Nephron progenitor cell (in vitro differentiated cells): ENCODE measurements around the gene C9orf72.
"Not testable (repeated sequence)": the region's sequence is repeated elsewhere in the genome, so short reads cannot be mapped to it uniquely, and the experiment has no call there.

Experiments
- DNase-seq: peaks from one replicate; pipeline ENCODE4 v3.0.0; 2021
- H3K27ac Mint-ChIP-seq: 2 replicates; pipeline ENCODE4 v1.8.0; 2021; ENCODE audit warnings: mild to moderate bottlenecking, moderate library complexity, mixed read lengths
- H3K27me3 Mint-ChIP-seq: 2 replicates; pipeline ENCODE4 v1.8.0; 2021; ENCODE audit warnings: mild to moderate bottlenecking, low read depth, mixed read lengths; ENCODE audit not compliant: poor library complexity
- H3K36me3 Mint-ChIP-seq: 2 replicates; pipeline ENCODE4 v1.8.0; 2021; ENCODE audit warnings: low read depth, mixed read lengths
- H3K4me1 Mint-ChIP-seq: 2 replicates; pipeline ENCODE4 v1.8.0; 2021; ENCODE audit warnings: mixed read lengths
- H3K4me3 Mint-ChIP-seq: 2 replicates; pipeline ENCODE4 v1.8.0; 2021; ENCODE audit warnings: mild to moderate bottlenecking, moderate library complexity, mixed read lengths
- H3K9me3 Mint-ChIP-seq: 2 replicates; pipeline ENCODE4 v1.8.0; 2021; ENCODE audit warnings: mild to moderate bottlenecking, moderate library complexity, mixed read lengths
- CTCF ChIP-seq: fragments of 200-600 bp; sonication (generic); IDR thresholded peaks from 2 replicates; pipeline ENCODE4 v1.5.0; 2021; ENCODE audit warnings: antibody characterized with exemption

Gene C9orf72

GRCh38 chr9:27511771-27512170 lies 61.5 kb downstream of the C9orf72 start:
- H3K4me3 Mint-ChIP-seq: no peak overlapping the region
- H3K9me3 Mint-ChIP-seq: peaks cover 7% of the 10 kb centered on the region
- H3K36me3 Mint-ChIP-seq: peaks cover 43% of the 10 kb centered on the region
- no peak overlapping the region for H3K27ac Mint-ChIP-seq
- TF ChIP-seq CTCF: no peak
- H3K4me1 Mint-ChIP-seq: no peaks in the 10 kb centered on the region
- H3K27me3 Mint-ChIP-seq: no peaks in the 10 kb centered on the region
- DNase-seq: no peak

- Mint-ChIP-seq H3K9me3 (peaks cover 13% of the 10 kb centered on the region), H3K27ac (no peak overlapping the region), H3K36me3 (peaks cover 50% of the 10 kb centered on the region), H3K27me3 (no peaks in the 10 kb centered on the region), H3K4me3 (no peak overlapping the region), H3K4me1 (no peaks in the 10 kb centered on the region)
- no peak for TF ChIP-seq CTCF
- DNase-seq: no peak
Observed at GRCh38 chr9:27510780-27511179, 62.5 kb downstream of the C9orf72 start.

GRCh38 chr9:27506981-27507380 lies 66.3 kb downstream of the C9orf72 start:
- Mint-ChIP-seq H3K27ac (no peak overlapping the region), H3K36me3 (peaks cover 60% of the 10 kb centered on the region), H3K4me1 (peaks cover 13% of the 10 kb centered on the region), H3K4me3 (no peak overlapping the region), H3K27me3 (no peaks in the 10 kb centered on the region), H3K9me3 (peaks cover 30% of the 10 kb centered on the region)
- no peak for DNase-seq
- TF ChIP-seq CTCF: no peak

GRCh38 chr9:27505744-27506161 lies 67.5 kb downstream of the C9orf72 start:
- Mint-ChIP-seq H3K9me3 (peaks cover 43% of the 10 kb centered on the region), H3K27ac (no peak overlapping the region), H3K4me1 (peaks cover 13% of the 10 kb centered on the region), H3K4me3 (no peak overlapping the region), H3K27me3 (no peaks in the 10 kb centered on the region), H3K36me3 (peaks cover 65% of the 10 kb centered on the region)
- no peak for TF ChIP-seq CTCF
- DNase-seq: no peak

GRCh38 chr9:27504259-27504658 lies 69.0 kb downstream of the C9orf72 start:
- H3K4me3 Mint-ChIP-seq: no peak overlapping the region
- peaks cover 21% of the 10 kb centered on the region for H3K4me1 Mint-ChIP-seq
- DNase-seq: no peak
- peak overlapping the region; percentile 73 for H3K27ac Mint-ChIP-seq
- TF ChIP-seq CTCF: no peak
- no peaks in the 10 kb centered on the region for H3K27me3 Mint-ChIP-seq
- H3K36me3 Mint-ChIP-seq: peaks cover 64% of the 10 kb centered on the region
- peaks cover 43% of the 10 kb centered on the region for H3K9me3 Mint-ChIP-seq

- Mint-ChIP-seq H3K27me3 (no peaks in the 10 kb centered on the region), H3K9me3 (peaks cover 43% of the 10 kb centered on the region), H3K36me3 (peaks cover 58% of the 10 kb centered on the region), H3K4me3 (no peak overlapping the region), H3K27ac (peak overlapping the region; percentile 30), H3K4me1 (peaks cover 25% of the 10 kb centered on the region)
- TF ChIP-seq CTCF: no peak
- no peak for DNase-seq
Observed at GRCh38 chr9:27503623-27504022, 69.7 kb downstream of the C9orf72 start.

GRCh38 chr9:27500902-27501301 lies 72.4 kb downstream of the C9orf72 start:
- Mint-ChIP-seq H3K4me1 (peaks cover 49% of the 10 kb centered on the region), H3K36me3 (peaks cover 33% of the 10 kb centered on the region)
- not testable (repeated sequence) for H3K27me3 Mint-ChIP-seq

More at GRCh38 chr9:27500902-27501301, 72.4 kb downstream of the C9orf72 start:
- not testable (repeated sequence) for H3K4me3 Mint-ChIP-seq, DNase-seq, H3K27ac Mint-ChIP-seq
- peaks cover 32% of the 10 kb centered on the region for H3K9me3 Mint-ChIP-seq
